ENCODE results near the gene CLDND2. TPM values are rescaled to one million over a fixed set of nuclear protein-coding genes. Genes with fewer than 3 reads are reported as not detected.
"Not testable (repeated sequence)": the region's sequence is repeated elsewhere in the genome, so short reads cannot be mapped to it uniquely, and the experiment has no call there.

Gene CLDND2
- 10 to 100 TPM; 21.6 to 22.3 TPM for total RNA-seq

- POLR2A ChIA-PET = interaction anchor here (0.6 to 1.4 kb wide), 6 partner anchors 10 to 80 kb away, joined by 3 to 15 read pairs (median 4); no protein-coding TSS in a partner anchor
- CTCF ChIA-PET = interaction anchor here (0.6 to 1.5 kb wide), 10 partner anchors 11 to 252 kb away, joined by 3 to 7 read pairs (median 4); no protein-coding TSS in a partner anchor
These were observed at the start of gene CLDND2 for GRCh38 chr19:51368366-51369282. Gene CLDND2, minus strand, starts transcription at chr19:51369003. Its CDS starts 426 bp downstream, at chr19:51368577.

GRCh38 chr19:51417810-51418157 lies 49.0 kb upstream of the CLDND2 start:
- ChIA-PET CTCF (interaction anchor here (0.6 to 3.0 kb wide), 10 partner anchors 11 to 243 kb away, joined by 3 to 11 read pairs (median 4); partner anchors contain the start of gene LIM2), POLR2A (no interaction called here)

GRCh38 chr19:51417107-51417809 lies 48.5 kb upstream of the CLDND2 start, which contains the start of gene SIGLEC10:
Gene SIGLEC10, minus strand, starts transcription at chr19:51417642. Its CDS starts 61 bp downstream, at chr19:51417581.
- POLR2A ChIA-PET = interaction anchor here (0.6 kb wide), 1 partner anchor 356 kb away, joined by 3 read pairs; no protein-coding TSS in a partner anchor

GRCh38 chr19:51416422-51416821 lies 47.6 kb upstream of the CLDND2 start:
- CTCF ChIA-PET = interaction anchor here (1.6 to 3.0 kb wide), 3 partner anchors 21 to 23 kb away, joined by 3 to 11 read pairs (median 6); no protein-coding TSS in a partner anchor
- POLR2A ChIA-PET = not testable (repeated sequence)

More at GRCh38 chr19:51417107-51417809, 48.5 kb upstream of the CLDND2 start, which contains the start of gene SIGLEC10:
- CTCF ChIA-PET = interaction anchor here (0.9 to 3.0 kb wide), 6 partner anchors 20 to 244 kb away, joined by 3 to 11 read pairs (median 4); no protein-coding TSS in a partner anchor

GRCh38 chr19:51415187-51415586 lies 46.4 kb upstream of the CLDND2 start:
- CTCF ChIA-PET = interaction anchor here (0.6 kb wide), 1 partner anchor 113 kb away, joined by 3 read pairs; no protein-coding TSS in a partner anchor
- POLR2A ChIA-PET = no interaction called here

- CTCF ChIA-PET = interaction anchor here (1.4 kb wide), 1 partner anchor 26 kb away, joined by 4 read pairs; no protein-coding TSS in a partner anchor
- POLR2A ChIA-PET = no interaction called here
These were observed 42.3 kb upstream of the CLDND2 start for GRCh38 chr19:51410950-51411748.

GRCh38 chr19:51407511-51408131 lies 38.8 kb upstream of the CLDND2 start:
- ChIA-PET POLR2A (interaction anchor here (0.9 kb wide), 1 partner anchor 12 kb away, joined by 3 read pairs; no protein-coding TSS in a partner anchor), CTCF (interaction anchor here (0.6 to 2.4 kb wide), 10 partner anchors 9 to 249 kb away, joined by 3 to 6 read pairs (median 4); partner anchors contain the start of gene ETFB)

GRCh38 chr19:51402117-51402516 lies 33.3 kb upstream of the CLDND2 start:
- CTCF ChIA-PET = interaction anchor here (1.2 kb wide), 1 partner anchor 20 kb away, joined by 4 read pairs; no protein-coding TSS in a partner anchor
- POLR2A ChIA-PET = no interaction called here

- POLR2A ChIA-PET = interaction anchor here (0.6 kb wide), 1 partner anchor 35 kb away, joined by 3 read pairs; no protein-coding TSS in a partner anchor
These were observed 31.1 kb upstream of the CLDND2 start for GRCh38 chr19:51399936-51400335.

GRCh38 chr19:51399231-51399630 lies 30.4 kb upstream of the CLDND2 start:
- CTCF ChIA-PET = interaction anchor here (1.0 to 2.2 kb wide), 5 partner anchors 9 to 258 kb away, joined by 3 to 7 read pairs (median 4); no protein-coding TSS in a partner anchor
- POLR2A ChIA-PET = no interaction called here

More at GRCh38 chr19:51399936-51400335, 31.1 kb upstream of the CLDND2 start:
- CTCF ChIA-PET = interaction anchor here (1.0 to 1.8 kb wide), 2 partner anchors 38 to 115 kb away, joined by 4 to 5 read pairs; no protein-coding TSS in a partner anchor

- POLR2A ChIA-PET = no interaction called here
- CTCF ChIA-PET = interaction anchor here (0.6 to 2.2 kb wide), 9 partner anchors 10 to 259 kb away, joined by 3 to 7 read pairs (median 3); no protein-coding TSS in a partner anchor
These were observed 29.4 kb upstream of the CLDND2 start for GRCh38 chr19:51398096-51398704.

- POLR2A ChIA-PET = not testable (repeated sequence)
- CTCF ChIA-PET = interaction anchor here (0.6 to 2.2 kb wide), 8 partner anchors 10 to 260 kb away, joined by 3 to 7 read pairs (median 4); no protein-coding TSS in a partner anchor
These were observed 28.6 kb upstream of the CLDND2 start for GRCh38 chr19:51397453-51397852.

GRCh38 chr19:51396175-51396574 lies 27.4 kb upstream of the CLDND2 start:
- CTCF ChIA-PET = interaction anchor here (1.3 to 3.5 kb wide), 5 partner anchors 21 to 45 kb away, joined by 4 to 26 read pairs (median 15); partner anchors contain the start of genes NKG7 and SIGLEC10
- POLR2A ChIA-PET = interaction anchor here (0.7 to 3.4 kb wide), 8 partner anchors 20 to 198 kb away, joined by 3 to 37 read pairs (median 4); partner anchors contain the start of genes ETFB and NKG7

- POLR2A ChIA-PET = interaction anchor here (0.6 to 3.4 kb wide), 9 partner anchors 18 to 268 kb away, joined by 3 to 37 read pairs (median 12); partner anchors contain the start of genes ETFB and NKG7
- CTCF ChIA-PET = interaction anchor here (0.7 to 3.5 kb wide), 11 partner anchors 12 to 263 kb away, joined by 3 to 26 read pairs (median 6); partner anchors contain the start of genes ETFB, NKG7 and SIGLEC10
These were observed 25.4 kb upstream of the CLDND2 start for GRCh38 chr19:51394050-51394836.

GRCh38 chr19:51392701-51393100 lies 23.9 kb upstream of the CLDND2 start:
- POLR2A ChIA-PET = no interaction called here
- CTCF ChIA-PET = interaction anchor here (1.2 kb wide), 1 partner anchor 21 kb away, joined by 4 read pairs; the partner anchor contains the start of gene NKG7

- ChIA-PET CTCF (no interaction called here), POLR2A (no interaction called here)
These were observed 22.3 kb upstream of the CLDND2 start for GRCh38 chr19:51391073-51391611.

All from activated CD8-positive, alpha-beta memory T cell treated with anti-CD3 and anti-CD28 coated beads for 36 hours (primary cell).